GM12878 (cell line): ENCODE measurements around the gene THAP4. TPM values are rescaled to one million over a fixed set of nuclear protein-coding genes. Genes with fewer than 3 reads are reported as not detected.

Experiments
- CREB1 ChIP-seq: IDR thresholded peaks from 2 replicates; pipeline ENCODE4 v1.6.1; 2012; ENCODE audit warnings: low read depth, mild to moderate bottlenecking, inconsistent platforms
- LARP7 ChIP-seq: fragments of 450-650 bp; IDR thresholded peaks from 2 replicates; pipeline ENCODE4 v1.6.1; 2017; ENCODE audit warnings: mild to moderate bottlenecking
- MEF2B ChIP-seq: fragments of 450-650 bp; IDR thresholded peaks from 2 replicates; pipeline ENCODE4 v1.6.1; 2018; ENCODE audit warnings: mild to moderate bottlenecking, moderate library complexity; ENCODE audit not compliant: partially characterized antibody, poor library complexity, severe bottlenecking
- MYC ChIP-seq: IDR thresholded peaks from 2 replicates; pipeline ENCODE4 v1.6.1; 2011; ENCODE audit warnings: mild to moderate bottlenecking, low read length, moderate library complexity, inconsistent platforms; ENCODE audit not compliant: insufficient read depth, insufficient replicate concordance, insufficient read length, severe bottlenecking
- RFX5 ChIP-seq: IDR thresholded peaks from 2 replicates; pipeline ENCODE4 v1.6.1; 2011; ENCODE audit warnings: low read depth, low read length, improper control_type of control experiment
- TAF1 ChIP-seq: IDR thresholded peaks from 2 replicates; pipeline ENCODE4 v1.6.1; 2011; ENCODE audit warnings: mild to moderate bottlenecking, low read depth, low read length, borderline replicate concordance
- USF1 ChIP-seq: IDR thresholded peaks from 2 replicates; pipeline ENCODE4 v1.6.1; 2011; ENCODE audit warnings: borderline replicate concordance, low read depth, mild to moderate bottlenecking, moderate library complexity, mixed read lengths, low read length; ENCODE audit not compliant: insufficient read depth; ENCODE audit errors: extremely low read length
- USF2 ChIP-seq: IDR thresholded peaks from 2 replicates; pipeline ENCODE4 v1.6.1; 2011; ENCODE audit warnings: low read depth, low read length, improper control_type of control experiment, borderline replicate concordance
- ZNF592 ChIP-seq: fragments of 450-650 bp; IDR thresholded peaks from 2 replicates; pipeline ENCODE4 v1.6.1; 2017; ENCODE audit warnings: mild to moderate bottlenecking, moderate library complexity
- polyA plus RNA-seq, 11 experiments: library from polyadenylated mRNA; depleted of rRNA in 4 of 11; unstranded in 6 of 11; stranded (reverse) in 5 of 11; fragments of >200 nt; fragmentation: Nextera tagmentation in 4 of 11; fragmentation: Illumina TruSeq in 1 of 11; extraction: Ambion mirVana in 4 of 11; extraction: Trizol in 1 of 11; gene quantifications; 1 replicate in 1 of 11; 2 replicates in 10 of 11; pipeline versions ENCODE4 v1.2.1 to v1.2.3, GENCODE V29; 2011 to 2016; ENCODE audit warnings: inconsistent platforms in 2 of 11, missing spikeins in 2 of 11, low read depth in 1 of 11
- total RNA-seq, 4 experiments: library from RNA; depleted of rRNA in 3 of 4; stranded (reverse); fragments of >200 nt in 3 of 4; fragmentation: Illumina TruSeq in 1 of 4; extraction: Trizol in 1 of 4; gene quantifications; 2 replicates each; pipeline versions ENCODE4 v1.2.1 to v1.2.3, GENCODE V29; 2013 to 2021

The THAP4 gene
- total and polyA plus RNA-seq, 10 of the 15 experiments (the other 5 are each of a cell fraction or from before 2014, with no cell fraction given), result 12.9 to 67.7 (median 44.5) TPM

DNA sequence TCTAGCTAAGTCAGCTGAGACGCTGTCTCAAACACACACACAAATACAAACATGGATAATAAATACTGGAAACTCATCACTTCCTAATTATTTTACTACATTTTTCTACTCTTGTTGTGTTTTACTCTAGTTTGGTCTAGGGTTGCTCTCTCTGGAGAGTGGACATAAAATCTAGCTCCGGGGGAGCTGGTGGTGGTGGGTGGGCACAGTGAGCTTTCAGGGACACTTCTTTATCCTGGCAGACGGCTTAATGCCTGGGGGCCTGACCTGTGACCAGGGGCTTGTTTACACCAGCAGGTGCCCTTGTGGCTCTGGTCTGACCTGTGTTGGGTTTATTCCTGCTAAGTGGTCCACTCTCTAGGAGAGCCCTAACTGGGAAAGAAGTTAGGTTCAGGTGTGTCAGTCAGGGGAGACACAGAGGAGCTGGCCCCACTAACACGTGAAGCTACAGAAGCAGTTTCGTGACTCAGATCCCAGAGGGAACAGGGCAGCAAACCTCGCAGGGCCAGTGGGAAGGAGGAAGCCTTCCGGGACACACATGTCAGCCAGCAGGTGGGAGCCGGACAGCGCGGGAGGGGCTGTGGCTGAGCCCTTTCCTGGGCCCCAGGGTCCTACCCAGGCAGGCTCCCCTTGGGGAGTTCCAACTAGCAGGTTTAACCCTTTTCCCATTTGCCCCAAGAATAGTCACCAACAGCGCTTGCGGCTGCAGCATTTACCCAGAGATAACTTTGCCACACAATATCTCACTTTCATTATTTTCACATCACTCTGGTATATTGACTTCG is 100.9 kb downstream of the THAP4 start (continued):
- TF ChIP-seq TAF1 (no peak), USF2 (no peak), RFX5 (no peak), USF1 (no peak), ZNF592 (no peak), MEF2B (no peak), CREB1 (no peak), LARP7 (no peak), MYC (no peak)
